Measurements from ENCODE around the gene FCER2.
"Not testable (repeated sequence)": the region's sequence is repeated elsewhere in the genome, so short reads cannot be mapped to it uniquely, and the experiment has no call there.

FCER2 gene

GRCh38 chr19:7648265-7649014 lies 53.5 kb downstream of the FCER2 start:
- Histone ChIP-seq H3K9me3 (no peaks in the 10 kb centered on the region), H3K36me3 (replicated peaks) (no peaks in the 10 kb centered on the region), H3K4me1 (peaks cover 4% of the 10 kb centered on the region), H3K27me3 (ENCODE audit: low read depth) (peaks cover 9% of the 10 kb centered on the region), H3K4me3 (no peak overlapping the region)
- in situ Hi-C loops (cut with MboI; ENCODE audit: low sequenced_read_pairs): no loop called here
- no peak for DNase-seq (ENCODE audit: low spot score in 2 of 2)

- in situ Hi-C loops (cut with MboI; ENCODE audit: low sequenced_read_pairs): no loop called here
- Histone ChIP-seq H3K36me3 (replicated peaks) (no peaks in the 10 kb centered on the region), H3K4me3 (no peak overlapping the region), H3K4me1 (peaks cover under 1% of the 10 kb centered on the region; the same call in 1 of the 2 replicates), H3K27me3 (ENCODE audit: low read depth) (peaks cover 9% of the 10 kb centered on the region), H3K9me3 (no peaks in the 10 kb centered on the region)
- no peak for DNase-seq (ENCODE audit: low spot score in 2 of 2)
These were observed 54.8 kb downstream of the FCER2 start for GRCh38 chr19:7647156-7647555.

- Histone ChIP-seq H3K36me3 (replicated peaks) (no peaks in the 10 kb centered on the region), H3K4me3 (no peak overlapping the region), H3K4me1 (no peaks in the 10 kb centered on the region), H3K27me3 (ENCODE audit: low read depth) (peaks cover 8% of the 10 kb centered on the region), H3K9me3 (no peaks in the 10 kb centered on the region)
- in situ Hi-C loops (cut with MboI; ENCODE audit: low sequenced_read_pairs): no loop called here
- no peak for DNase-seq (ENCODE audit: low spot score in 2 of 2)
These were observed 55.6 kb downstream of the FCER2 start for GRCh38 chr19:7646426-7646700.

- in situ Hi-C loops (cut with MboI; ENCODE audit: low sequenced_read_pairs): no loop called here
These were observed 56.1 kb downstream of the FCER2 start for GRCh38 chr19:7645656-7646425.

GRCh38 chr19:7645163-7645562 lies 56.8 kb downstream of the FCER2 start:
- Histone ChIP-seq H3K4me1 (no peaks in the 10 kb centered on the region), H3K27me3 (ENCODE audit: low read depth) (no peaks in the 10 kb centered on the region), H3K4me3 (no peak overlapping the region), H3K36me3 (replicated peaks) (no peaks in the 10 kb centered on the region), H3K9me3 (no peaks in the 10 kb centered on the region)
- DNase-seq (ENCODE audit: low spot score in 2 of 2): no peak
- in situ Hi-C loops (cut with MboI; ENCODE audit: low sequenced_read_pairs): no loop called here

More at GRCh38 chr19:7645656-7646425, 56.1 kb downstream of the FCER2 start:
- Histone ChIP-seq H3K36me3 (replicated peaks) (no peaks in the 10 kb centered on the region), H3K4me3 (no peak overlapping the region), H3K27me3 (ENCODE audit: low read depth) (peaks cover 3% of the 10 kb centered on the region; the same call in 1 of the 2 replicates), H3K9me3 (no peaks in the 10 kb centered on the region), H3K4me1 (no peaks in the 10 kb centered on the region)
- DNase-seq (ENCODE audit: low spot score in 2 of 2): no peak

- no peaks in the 10 kb centered on the region for H3K27me3 ChIP-seq (ENCODE audit: low read depth)
- DNase-seq (ENCODE audit: low spot score in 2 of 2): no peak
- no peaks in the 10 kb centered on the region for H3K9me3 ChIP-seq
- no peak overlapping the region for H3K4me3 ChIP-seq
- in situ Hi-C loops (cut with MboI; ENCODE audit: low sequenced_read_pairs): no loop called here
- H3K4me1 ChIP-seq: no peaks in the 10 kb centered on the region
- H3K36me3 ChIP-seq (replicated peaks): no peaks in the 10 kb centered on the region
These were observed 57.4 kb downstream of the FCER2 start for GRCh38 chr19:7644550-7644877.

- H3K27me3 ChIP-seq (ENCODE audit: low read depth); H3K36me3 ChIP-seq (replicated peaks); H3K4me3 ChIP-seq; in situ Hi-C loops (cut with MboI; ENCODE audit: low sequenced_read_pairs); H3K4me1 ChIP-seq; H3K9me3 ChIP-seq: not testable (repeated sequence)
- peak in 1 of 2 experiments; percentile 42 for DNase-seq (ENCODE audit: low spot score in 2 of 2)
These were observed 58.0 kb downstream of the FCER2 start for GRCh38 chr19:7643629-7644549.

GRCh38 chr19:7643031-7643415 lies 58.9 kb downstream of the FCER2 start:
- no peaks in the 10 kb centered on the region for H3K9me3 ChIP-seq
- DNase-seq (ENCODE audit: low spot score in 2 of 2): no peak
- H3K27me3 ChIP-seq (ENCODE audit: low read depth): no peaks in the 10 kb centered on the region
- H3K4me3 ChIP-seq: no peak overlapping the region
- no peaks in the 10 kb centered on the region for H3K36me3 ChIP-seq (replicated peaks)
- in situ Hi-C loops (cut with MboI; ENCODE audit: low sequenced_read_pairs): no loop called here
- no peaks in the 10 kb centered on the region for H3K4me1 ChIP-seq

GRCh38 chr19:7642295-7643030 lies 59.5 kb downstream of the FCER2 start:
- no peaks in the 10 kb centered on the region for H3K4me1 ChIP-seq
- in situ Hi-C loops (cut with MboI; ENCODE audit: low sequenced_read_pairs): no loop called here
- DNase-seq (ENCODE audit: low spot score in 2 of 2): no peak
- no peaks in the 10 kb centered on the region for H3K9me3 ChIP-seq
- no peaks in the 10 kb centered on the region for H3K27me3 ChIP-seq (ENCODE audit: low read depth)
- no peaks in the 10 kb centered on the region for H3K36me3 ChIP-seq (replicated peaks)
- H3K4me3 ChIP-seq: no peak overlapping the region

- H3K4me1 ChIP-seq: no peaks in the 10 kb centered on the region
- no peak overlapping the region for H3K4me3 ChIP-seq
- H3K36me3 ChIP-seq (replicated peaks): no peaks in the 10 kb centered on the region
- in situ Hi-C loops (cut with MboI; ENCODE audit: low sequenced_read_pairs): no loop called here
- H3K9me3 ChIP-seq: no peaks in the 10 kb centered on the region
- H3K27me3 ChIP-seq (ENCODE audit: low read depth): no peaks in the 10 kb centered on the region
- no peak for DNase-seq (ENCODE audit: low spot score in 2 of 2)
These were observed 60.3 kb downstream of the FCER2 start for GRCh38 chr19:7641290-7642276.

- H3K9me3 ChIP-seq: no peaks in the 10 kb centered on the region
These were observed 61.1 kb downstream of the FCER2 start for GRCh38 chr19:7640803-7641202.

GRCh38 chr19:7639863-7640348 lies 62.0 kb downstream of the FCER2 start:
- in situ Hi-C loops (cut with MboI; ENCODE audit: low sequenced_read_pairs): no loop called here
- H3K36me3 ChIP-seq (replicated peaks): no peaks in the 10 kb centered on the region
- no peaks in the 10 kb centered on the region for H3K27me3 ChIP-seq (ENCODE audit: low read depth)
- H3K4me3 ChIP-seq: no peak overlapping the region
- no peaks in the 10 kb centered on the region for H3K4me1 ChIP-seq
- no peak for DNase-seq (ENCODE audit: low spot score in 2 of 2)
- H3K9me3 ChIP-seq: no peaks in the 10 kb centered on the region

More at GRCh38 chr19:7640803-7641202, 61.1 kb downstream of the FCER2 start:
- in situ Hi-C loops (cut with MboI; ENCODE audit: low sequenced_read_pairs): no loop called here
- Histone ChIP-seq H3K4me1 (no peaks in the 10 kb centered on the region), H3K27me3 (ENCODE audit: low read depth) (no peaks in the 10 kb centered on the region), H3K36me3 (replicated peaks) (no peaks in the 10 kb centered on the region), H3K4me3 (no peak overlapping the region)
- DNase-seq (ENCODE audit: low spot score in 2 of 2): no peak
